HG02981 (cell line): ENCODE data around the gene SHISA7.

Source experiments
- ATAC-seq: cut with Tn5 transposase; IDR thresholded peaks from one replicate; pipeline ENCODE4 v1.9.1; 2021; ENCODE audit warnings: mild to moderate bottlenecking, moderate library complexity; ENCODE audit not compliant: unreplicated experiment

Gene SHISA7

DNA sequence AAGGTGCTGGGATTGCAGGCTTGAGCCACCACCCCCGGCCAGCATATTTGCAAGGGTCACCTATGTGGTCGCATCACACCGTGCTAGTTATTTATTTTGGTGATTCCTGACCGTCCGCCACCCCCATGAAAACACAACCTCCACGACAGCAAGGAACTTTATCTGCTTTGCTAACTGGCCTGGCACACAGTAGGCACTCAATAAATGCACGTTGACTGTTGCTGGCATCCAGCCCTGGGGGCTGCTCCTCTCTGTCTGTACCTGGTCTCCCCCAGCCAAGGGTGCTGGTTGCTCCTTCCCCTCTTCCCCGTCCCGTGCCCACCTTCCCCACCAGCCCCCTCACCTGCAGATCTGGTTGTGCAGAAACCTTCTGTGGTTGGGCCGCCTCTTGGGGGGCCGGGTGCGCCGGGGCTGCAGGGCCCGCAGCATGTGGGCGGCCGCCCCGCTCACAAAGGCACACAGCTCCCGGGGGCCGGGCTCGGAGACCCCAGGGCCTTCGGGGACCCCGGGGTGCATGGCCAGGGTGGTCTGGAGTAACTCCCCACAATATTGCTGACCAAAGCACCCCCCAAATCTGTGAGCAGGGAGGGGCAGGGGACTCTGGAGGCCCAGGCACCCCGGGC, 21.1 kb upstream of the SHISA7 start:
- ATAC-seq, result no peak

DNA sequence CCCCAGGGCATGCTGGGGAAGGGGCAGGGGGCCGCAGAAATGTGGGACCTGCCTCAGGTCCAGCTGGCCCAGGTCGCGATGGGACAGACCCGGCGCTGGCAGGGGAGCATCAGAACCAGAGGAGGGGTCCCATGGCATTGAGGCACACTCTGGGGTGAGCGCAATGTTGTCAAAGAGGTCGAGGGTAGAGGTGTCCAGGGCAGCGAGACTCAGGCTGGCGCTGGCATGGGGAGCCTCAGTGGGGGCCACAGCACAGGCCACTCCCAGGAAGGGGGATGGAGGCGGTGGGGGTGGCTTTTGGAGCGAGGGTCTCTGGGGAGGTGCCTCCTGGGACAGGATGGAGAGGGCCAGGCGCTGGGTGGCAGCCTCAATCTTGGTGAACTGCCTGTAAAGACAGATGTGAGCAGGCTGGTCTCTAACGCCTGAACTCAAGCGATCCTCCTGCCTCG, 20.5 kb upstream of the SHISA7 start:
- ATAC-seq, result no peak

DNA sequence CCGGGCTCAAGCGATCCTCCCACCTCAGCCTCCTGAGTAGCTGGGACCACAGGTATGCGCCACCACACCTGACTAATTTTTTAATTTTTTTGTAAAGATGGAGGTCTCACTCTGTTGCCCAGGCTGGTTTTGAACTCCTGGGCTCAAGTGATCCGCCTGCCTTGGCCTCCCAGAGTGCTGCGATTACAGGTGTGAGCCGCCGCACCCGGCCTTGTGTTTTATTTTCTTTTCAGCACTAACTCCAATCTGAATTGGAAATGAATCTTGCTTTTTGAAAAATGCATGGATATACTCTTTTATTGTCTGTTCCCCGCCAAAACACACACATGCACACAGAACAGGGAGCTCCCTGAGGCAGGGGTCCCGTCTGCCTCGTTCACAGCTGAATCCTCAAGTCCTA, 19.6 kb upstream of the SHISA7 start:
- ATAC-seq, result no peak

DNA sequence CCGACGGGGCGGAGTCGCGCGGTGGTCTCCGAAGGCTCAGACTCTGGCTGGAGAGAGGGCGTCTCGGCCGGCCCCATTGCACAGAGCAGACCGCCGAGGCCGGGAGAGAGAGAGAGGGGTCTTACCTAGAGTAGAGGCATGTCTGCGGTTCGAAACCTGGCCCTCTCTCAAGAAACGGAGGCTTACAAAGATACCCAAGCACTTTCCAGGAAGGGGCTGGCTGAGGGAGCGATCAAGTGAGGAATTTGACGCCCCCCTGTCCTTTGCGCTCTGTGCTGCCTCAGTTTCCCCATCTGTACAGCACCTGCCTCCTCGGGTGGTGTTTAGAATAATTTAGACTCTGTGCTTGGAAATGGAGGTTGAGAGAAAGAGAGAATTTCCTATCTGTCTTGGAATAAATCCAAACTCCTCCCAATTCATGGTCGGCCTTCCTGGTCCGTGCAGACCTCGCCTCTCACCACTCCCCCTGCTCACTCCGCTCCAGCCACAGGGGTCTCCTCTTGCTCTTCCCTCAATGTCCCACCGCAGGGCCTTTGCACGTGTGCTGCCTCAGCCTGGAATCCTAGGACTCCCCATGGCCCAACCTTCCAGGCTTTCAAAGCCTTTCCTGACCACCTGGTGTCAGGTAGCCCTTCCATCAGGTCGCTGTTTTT, 19.0 kb upstream of the SHISA7 start:
- no peak for ATAC-seq

DNA sequence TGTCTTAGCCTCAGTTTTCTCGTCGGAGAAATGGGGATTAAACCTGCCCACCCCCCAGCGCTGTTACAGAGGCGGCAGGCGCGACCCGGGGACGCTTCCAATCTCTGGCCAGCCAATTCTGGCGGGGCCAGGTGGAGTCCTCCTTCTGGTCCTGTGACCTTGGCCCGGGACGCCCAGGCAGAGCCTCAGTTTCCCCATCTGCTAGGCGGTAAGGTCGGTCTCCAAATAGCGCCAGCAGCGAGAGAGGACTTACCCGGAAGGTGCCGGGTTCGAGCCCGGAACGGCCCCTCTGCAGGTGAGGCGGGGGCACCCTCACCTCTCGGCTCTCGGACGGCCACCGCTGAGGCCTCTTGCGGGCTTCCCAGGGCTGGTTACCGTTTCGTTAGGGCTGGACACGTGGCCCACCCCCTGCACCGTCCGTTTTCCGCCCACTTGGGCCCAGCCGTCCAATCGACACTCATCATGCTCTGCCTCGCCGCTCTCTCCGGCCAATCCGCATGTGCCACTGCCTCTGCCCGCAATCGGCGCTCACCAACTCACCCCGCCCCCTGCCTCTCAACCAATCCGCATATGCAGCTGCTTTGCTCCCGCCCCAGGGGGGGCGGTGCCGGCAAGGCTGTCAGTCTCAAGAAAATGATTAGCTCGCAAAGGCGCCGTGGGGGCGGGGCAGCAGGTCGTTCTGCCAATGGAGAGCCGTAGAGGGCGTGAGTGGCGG, 18.3 kb upstream of the SHISA7 start, which contains the start of gene ISOC2:
TSS of gene ISOC2 (minus strand) at position 384 of the 715 bp plus-strand sequence. CDS start 5,156 bp downstream, outside the sequence.
- ATAC-seq, result peak; percentile 96

DNA sequence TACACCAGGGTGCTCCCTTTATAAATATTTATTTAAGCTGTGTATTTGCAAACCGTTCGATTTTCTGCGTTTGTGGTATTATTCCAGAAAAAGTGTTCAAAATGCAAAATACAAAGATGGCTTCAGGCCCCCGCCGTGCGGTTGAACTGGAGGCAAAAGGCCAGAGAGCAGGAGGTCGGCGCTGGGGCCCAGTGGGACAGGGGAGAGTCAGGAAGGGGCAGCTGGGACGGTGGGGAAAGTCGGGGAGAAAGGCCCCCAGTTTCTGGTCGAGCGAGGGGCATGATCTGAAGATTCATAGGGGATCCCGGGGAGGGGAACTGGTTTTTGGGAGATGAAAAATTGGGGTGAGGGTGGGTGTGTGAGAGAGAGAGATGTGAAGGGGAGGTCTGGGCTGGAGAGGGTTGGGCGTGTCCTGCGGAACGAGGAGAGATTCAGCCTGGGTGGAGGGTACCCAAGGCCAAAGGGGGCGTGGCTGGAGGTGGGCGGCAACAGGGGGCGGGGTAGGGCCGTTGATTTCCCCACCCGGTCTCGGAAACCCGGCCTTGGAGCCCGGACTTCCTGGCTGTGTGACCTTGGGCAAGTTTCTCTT, 17.7 kb upstream of the SHISA7 start:
- ATAC-seq, result no peak

DNA sequence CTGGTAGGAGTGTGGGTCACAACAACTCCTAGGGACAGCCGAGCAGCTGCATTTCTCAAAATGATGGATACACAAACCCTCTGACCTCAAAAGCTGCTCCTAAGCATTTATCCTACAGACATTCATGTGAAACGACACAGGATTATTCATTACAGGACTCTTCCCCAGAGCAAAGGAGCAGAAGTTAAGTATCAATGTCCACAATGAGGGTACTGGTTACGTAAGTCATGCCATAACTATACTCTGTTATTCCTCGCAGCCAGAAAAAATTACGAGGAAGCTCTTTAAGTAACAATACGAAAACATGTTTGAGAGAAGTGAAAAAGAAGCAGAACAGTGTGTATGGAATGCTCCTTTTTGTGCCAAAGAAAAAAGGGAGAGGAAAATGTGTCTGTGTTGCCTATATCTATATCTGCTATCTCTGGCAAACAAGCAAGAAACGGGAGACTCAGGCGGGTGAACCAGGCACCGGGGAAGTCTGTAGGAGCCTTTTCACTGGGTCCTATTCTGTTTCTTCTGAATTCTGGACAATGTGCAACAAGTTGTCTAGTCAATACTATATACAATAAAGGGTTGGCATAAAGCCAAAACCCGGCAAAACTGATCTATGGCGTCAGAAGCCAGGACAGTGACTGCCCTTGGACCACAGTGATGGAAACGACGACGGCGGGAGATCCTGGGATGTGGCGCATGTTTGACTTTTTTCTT, 17.0 kb upstream of the SHISA7 start:
- ATAC-seq, result no peak

DNA sequence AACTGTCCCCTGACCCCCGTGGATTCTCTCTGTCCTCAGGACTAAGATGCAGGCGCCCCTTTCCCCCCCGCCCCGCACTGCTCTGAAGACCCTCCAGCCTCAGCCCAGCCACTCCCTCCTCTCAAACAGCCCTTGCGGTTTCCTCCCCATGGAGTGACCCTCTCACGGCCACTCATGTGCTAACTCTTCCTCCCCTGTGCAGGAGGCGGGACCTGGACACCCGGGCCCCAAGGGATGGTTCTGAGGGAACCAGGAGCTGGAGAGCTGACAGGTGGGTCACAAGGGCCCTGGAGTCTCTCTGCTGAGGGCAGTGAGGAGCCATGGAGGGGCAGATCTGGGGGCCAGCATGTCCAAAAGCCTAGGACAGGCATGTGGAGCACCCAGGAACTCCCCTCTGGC, 16.4 kb upstream of the SHISA7 start:
- ATAC-seq, result no peak

DNA sequence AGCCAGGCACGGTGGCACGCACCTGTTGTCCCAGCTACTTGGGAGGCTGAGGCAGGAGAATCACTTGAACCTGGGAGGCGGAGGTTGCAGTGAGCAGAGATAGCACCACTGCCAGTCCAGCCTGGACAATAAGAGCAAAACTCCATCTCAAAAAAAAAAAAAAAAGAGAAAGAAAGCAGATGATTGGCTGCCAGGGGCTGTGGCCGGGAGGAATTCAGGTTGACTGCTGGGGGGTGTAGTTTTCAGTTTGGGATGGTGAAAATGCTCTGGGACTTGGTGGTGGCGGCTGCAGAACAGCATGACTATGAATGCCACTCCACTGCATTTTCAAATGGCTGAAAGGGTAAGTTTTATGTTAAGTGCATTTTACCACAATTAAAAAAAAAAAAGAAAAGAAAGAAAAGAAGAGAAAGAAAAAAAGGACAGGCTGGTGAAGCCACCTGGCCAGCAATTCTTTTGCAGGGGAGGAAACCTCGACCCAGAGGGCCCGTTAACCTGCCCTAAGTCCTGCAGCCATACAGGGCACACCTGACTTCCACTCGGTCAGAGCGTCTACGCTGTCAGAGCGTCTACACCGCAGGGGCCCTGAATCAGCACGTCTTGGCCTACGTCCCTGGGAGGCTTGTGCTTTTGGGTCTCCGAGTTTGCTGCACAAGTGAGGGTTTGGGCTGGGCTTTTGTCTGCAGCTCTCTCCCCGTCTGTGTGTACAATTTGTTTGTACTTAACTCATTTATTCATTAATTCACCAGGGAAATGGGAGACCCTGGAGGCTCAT, 14.8 kb upstream of the SHISA7 start:
- no peak for ATAC-seq

DNA sequence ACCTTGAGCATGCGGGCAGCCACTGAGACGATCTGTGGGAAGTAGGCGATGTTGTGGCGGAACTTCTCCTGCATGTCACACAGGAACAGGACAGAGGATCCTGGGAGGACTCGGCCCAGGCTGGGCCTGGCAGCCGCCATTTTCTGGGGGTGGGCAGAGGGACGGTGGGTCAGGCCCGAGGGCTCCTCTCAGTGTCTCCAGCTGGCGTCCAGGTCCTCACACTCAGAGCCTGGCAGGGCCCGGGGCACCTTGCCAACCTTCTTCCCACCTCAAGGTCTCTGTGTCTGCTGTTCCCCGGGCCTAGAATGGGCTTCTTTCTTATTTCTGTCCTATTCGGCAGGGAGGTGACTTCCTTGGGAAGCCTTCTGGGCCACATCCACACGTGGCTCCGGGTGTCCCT, 13.2 kb upstream of the SHISA7 start:
- ATAC-seq, result no peak

DNA sequence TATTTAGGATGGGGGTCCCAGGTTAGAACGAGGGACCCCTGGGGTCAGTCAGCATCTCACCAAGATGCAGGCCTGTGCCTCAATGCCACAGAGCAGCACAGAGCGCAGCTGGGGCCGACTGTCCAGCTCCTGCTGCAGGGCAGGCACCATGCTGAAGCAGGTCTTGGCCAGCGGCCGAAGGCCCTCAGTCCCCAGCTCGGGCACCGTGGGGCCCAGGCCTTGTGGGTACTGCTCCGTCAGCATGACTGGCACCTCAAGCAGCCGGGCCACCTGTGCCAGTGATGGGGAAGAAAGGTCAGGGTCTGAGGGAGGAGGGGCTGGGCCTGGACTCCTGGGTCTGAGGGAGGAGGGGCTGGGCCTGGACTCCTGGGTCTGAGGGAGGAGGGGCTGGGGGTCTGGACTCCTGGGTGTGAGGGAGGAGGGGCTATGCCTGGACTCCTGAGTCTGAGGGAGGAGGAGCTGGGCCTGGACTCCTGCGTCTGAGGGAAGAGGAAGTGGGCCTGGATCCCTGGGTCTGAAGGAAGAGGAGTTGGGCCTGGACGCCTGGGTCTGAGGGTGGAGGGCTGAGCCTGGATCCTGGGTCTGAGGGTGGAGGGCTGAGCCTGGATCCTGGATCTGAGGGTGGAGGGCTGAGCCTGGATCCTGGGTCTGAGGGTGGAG, 12.6 kb upstream of the SHISA7 start:
- ATAC-seq, result no peak

DNA sequence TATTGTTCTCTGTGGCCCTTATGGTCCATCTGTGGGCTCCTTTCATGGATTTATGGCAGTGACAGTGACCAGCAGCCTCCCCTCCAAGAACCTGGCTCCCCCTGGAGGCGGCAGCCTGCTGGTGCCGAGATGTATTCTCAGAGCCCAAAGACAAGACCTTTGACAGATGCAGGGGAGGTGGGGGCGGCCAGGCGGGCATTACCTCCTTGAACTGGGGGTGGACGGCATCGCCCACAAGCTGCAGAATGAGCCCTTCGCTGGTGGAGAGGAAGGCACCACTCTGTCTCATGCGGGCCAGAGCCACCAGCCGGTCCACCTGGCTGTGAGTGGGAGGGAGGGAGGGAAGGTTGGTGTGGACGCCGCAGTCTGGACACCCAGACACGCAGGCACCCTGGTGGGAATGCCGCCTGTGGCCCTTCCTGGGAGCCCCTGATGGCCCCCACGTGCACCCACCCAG, 11.7 kb upstream of the SHISA7 start:
- no peak for ATAC-seq

DNA sequence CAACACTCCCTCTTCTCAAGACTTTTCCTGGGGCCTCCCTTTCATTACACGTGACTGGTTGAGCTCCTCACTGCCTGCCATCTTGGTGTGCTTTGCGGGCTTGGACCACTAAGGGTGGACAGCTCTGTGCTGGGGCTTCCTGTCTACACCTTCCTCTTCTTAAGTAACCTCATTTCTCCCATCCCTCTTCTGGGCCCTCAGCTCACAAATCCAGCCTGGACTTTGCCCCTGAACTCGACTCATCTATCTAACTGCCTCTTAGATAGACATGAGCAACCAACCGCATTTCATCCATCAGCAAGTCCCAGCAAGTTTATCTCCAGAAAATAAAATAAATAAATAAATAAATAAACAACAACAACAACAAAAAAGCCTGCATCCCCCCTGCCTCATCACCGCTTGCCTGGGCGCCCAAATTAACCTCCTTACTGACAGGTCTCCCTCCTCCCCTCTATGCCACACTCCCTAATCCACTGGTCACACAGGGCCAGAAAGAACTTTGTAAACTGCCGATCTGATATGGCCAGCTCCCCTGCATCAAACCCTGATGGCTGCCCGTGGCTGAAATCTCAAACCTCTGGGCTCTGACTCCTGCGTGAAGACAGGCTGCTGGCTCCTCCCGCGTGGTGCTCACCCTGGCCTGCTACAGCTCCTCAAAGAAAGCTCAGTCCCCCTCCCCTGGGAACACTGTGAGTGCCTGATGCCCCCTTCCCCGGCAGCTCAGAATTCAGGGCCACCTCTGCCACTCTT, 10.6 kb upstream of the SHISA7 start:
- ATAC-seq, result no peak

DNA sequence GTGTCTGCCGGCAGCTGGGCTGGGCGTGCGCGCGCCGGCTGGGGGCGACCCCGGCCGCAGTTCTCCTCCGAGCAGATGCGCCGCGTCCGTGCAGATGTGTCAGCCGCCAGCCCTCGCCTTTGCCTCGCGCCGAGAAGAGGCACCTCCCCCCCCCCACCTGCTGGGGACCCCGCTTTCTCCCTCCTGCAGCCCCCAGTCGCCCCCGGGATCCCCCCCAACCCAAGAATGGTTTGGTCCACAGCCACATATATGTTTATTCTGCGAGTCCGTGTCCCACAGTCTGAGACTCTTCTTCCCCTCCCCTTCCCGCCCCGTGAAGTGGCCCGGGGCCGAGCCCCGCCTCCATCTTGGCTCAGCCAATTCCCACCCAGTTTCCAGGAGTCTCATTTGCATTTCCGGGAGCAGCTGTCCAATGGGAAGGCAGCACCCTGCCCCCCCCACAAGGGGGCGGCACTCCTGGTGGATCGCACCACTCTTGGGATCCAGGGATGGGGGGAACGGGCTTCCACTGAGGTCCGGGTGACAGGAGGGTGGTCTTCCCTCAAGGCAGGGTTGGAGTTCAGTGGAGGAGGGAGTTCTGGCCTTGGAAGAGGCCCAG, 9.7 kb upstream of the SHISA7 start:
- no peak for ATAC-seq

DNA sequence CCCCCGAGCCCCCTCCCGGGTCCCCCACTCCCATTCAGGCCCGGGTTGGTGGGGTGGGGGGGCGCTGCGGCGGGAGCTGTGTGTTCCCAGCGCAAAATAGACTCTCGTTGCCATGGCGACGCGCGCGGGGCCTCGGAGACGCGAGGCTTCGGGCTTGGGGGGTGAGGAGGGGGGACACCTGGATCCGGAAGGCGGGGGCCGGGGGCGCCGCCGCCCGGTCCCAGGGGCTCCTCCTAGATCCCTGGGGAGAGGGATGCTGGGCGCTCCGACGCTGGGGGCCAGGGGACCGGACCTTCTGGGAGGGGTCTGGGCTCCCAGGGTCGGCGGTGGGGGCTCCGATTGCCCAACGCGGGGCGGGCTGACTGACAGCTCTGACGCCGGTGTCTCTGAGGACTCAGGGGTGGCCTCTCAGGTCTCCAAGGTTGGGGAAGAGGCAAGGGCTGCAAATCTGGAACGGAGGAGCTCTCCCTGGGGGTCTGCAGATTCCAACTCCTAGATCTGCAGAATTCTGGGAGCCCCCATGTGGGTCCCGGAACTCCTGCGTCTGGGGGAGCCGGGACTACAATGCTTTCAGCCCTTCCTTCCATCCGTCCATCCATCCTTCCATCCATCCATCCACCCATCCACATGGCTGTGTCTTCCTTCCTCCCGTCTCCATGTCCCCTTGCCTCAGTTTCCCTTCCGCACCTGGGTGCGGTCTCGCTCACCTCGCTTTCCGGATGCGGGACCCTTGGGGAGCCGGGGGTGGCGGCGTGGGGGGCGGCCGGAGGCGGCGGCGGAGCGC, 9.1 kb upstream of the SHISA7 start:
- no peak for ATAC-seq

DNA sequence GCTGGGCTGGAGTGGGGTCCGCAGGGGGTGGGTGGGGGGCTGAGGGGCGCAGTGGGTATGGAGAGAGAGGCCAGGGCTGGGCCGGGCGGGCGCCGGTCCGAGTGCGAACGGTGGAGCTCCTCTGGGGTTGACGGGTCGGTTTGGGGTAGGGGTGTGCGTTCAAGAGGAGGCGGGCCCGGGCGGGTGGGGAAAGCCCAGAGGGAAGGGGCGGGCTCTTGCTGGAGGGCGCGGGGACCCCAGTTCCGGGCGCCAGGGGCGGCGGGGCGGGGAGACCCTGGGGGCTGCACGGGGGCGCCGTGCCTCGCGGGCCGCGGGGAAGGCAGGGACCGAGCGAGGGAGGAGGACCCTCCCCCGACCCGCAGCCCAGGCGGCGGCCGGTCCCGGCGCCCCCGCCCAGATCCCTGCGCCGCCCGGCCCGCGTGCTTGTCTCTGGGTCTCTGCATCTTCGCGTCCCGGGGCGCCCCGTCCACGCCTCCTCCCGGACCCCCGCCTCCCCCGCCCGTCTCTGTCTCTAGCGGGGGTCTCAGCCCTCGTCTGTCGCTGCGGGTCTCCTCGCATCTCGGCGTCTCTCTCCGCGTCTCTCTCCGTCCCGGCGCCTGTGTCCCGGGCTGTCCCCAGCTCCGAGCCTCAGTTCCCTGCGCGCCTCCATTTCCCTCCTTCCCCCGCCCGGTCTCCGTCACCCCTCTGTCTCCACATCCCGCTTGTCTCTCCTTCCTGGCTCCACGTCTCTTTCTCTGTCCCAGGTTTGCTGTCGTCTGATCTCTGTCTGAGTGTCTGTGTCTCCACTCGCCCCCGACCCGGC, 8.3 kb upstream of the SHISA7 start:
- no peak for ATAC-seq

DNA sequence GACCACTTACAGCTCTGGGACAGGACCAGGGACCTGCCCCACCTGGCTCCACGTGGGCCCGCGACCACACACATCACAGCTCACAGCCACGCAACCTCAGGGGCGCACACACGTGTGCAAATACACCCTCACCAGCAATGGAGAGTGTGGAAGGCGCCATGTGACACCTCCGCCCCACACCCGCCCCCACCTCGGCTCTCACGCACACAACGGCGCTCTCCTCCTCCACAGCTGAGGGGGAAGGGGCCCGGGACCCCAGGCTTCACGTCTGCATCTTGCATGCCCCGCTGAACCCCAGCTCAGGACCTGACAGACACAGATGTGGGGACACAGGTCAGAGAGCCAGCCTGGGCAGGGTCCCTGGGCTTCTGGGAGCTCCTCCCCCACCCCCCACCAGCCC, 6.4 kb upstream of the SHISA7 start:
- ATAC-seq, result no peak
